ENCODE data around the gene NUP205.

NUP205 gene, protein sequence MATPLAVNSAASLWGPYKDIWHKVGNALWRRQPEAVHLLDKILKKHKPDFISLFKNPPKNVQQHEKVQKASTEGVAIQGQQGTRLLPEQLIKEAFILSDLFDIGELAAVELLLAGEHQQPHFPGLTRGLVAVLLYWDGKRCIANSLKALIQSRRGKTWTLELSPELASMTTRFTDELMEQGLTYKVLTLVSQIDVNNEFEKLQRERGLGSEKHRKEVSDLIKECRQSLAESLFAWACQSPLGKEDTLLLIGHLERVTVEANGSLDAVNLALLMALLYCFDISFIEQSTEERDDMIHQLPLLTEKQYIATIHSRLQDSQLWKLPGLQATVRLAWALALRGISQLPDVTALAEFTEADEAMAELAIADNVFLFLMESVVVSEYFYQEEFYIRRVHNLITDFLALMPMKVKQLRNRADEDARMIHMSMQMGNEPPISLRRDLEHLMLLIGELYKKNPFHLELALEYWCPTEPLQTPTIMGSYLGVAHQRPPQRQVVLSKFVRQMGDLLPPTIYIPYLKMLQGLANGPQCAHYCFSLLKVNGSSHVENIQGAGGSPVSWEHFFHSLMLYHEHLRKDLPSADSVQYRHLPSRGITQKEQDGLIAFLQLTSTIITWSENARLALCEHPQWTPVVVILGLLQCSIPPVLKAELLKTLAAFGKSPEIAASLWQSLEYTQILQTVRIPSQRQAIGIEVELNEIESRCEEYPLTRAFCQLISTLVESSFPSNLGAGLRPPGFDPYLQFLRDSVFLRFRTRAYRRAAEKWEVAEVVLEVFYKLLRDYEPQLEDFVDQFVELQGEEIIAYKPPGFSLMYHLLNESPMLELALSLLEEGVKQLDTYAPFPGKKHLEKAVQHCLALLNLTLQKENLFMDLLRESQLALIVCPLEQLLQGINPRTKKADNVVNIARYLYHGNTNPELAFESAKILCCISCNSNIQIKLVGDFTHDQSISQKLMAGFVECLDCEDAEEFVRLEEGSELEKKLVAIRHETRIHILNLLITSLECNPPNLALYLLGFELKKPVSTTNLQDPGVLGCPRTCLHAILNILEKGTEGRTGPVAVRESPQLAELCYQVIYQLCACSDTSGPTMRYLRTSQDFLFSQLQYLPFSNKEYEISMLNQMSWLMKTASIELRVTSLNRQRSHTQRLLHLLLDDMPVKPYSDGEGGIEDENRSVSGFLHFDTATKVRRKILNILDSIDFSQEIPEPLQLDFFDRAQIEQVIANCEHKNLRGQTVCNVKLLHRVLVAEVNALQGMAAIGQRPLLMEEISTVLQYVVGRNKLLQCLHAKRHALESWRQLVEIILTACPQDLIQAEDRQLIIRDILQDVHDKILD (N-terminal part only)

DNA sequence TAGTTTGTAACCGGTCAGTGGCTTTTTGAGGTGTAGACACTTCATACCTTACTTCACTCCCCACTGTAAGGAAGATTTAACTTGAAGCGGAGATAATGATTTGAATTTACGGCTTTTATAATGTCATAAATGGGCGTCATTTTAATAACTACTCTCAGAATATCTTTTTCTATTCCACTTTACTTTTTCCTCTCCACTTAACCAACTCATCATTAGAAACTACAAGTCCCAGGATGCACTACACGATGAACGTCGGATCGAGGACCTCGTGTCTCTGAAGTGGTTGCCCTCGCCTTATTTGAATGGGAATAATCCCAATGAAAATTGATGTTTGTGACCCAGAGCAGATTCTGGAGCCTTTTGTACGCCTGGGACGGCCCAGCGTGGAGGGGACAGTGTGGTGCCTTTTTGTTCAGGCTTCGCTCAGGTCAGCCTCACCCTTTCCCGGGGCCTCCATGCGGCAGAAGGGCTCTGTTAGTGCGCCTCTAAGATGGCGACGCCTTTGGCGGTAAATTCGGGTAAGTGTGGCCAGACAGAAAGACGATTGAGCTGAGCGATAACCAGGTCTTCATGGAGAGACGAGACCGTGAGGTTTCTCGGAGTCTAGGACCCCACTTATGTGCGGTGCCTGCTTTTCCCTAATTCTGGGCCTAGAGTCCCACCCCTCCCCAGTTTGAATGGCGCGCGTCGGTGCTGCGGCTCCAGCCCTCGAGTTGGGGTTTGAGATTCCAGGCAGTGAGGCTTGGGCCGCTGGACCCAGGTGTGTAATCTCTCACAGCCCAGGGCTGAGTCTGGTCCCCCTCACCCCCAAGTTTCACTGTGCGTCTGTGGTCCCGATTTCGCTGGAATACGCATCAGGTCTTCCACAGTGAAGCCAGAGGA lies at the start of gene NUP205:
TSS of gene NUP205 (plus strand) at position 463 of the 882 bp plus-strand sequence. CDS start at position 491, 28 bp downstream.
- DNase-seq (ENCODE audit: low read depth in 1 of 2, low spot score in 1 of 2): peak; percentile 51 to 58

DNA sequence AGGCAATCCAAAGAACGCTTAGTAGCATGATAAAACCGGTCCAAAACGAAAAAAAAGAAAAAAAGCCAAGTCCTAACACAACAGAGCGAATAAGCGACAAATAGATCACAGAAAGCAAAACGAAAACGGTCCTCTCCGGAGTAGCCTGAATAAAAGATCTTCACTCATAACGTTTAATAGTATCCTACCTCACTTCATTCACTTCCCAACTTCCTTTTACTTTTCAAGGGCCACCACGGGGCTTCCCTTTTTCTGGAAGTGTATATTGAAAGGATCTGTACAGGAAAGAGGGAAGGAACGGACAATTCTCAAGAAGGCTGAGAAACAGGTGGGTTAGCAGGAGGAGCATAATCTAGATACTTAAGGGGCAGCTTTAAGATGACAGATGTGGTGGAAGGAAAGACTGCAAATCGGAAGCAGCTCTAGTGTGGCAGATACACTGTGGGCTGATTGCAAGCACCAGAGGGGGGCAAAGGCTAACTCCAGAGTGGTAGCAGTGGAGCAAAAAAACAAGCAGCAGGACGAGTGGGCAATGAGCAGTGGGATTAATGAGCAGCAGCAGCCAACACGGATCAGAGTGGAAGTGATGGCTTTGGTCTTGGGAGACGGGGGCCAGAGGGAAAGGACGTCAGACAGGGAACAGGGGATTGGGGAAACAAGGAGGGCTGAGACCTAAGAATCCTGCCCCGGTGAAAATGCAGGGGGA lies 48.7 kb upstream of the NUP205 start:
- DNase-seq (ENCODE audit: low read depth in 1 of 2, low spot score in 1 of 2): no peak

DNA sequence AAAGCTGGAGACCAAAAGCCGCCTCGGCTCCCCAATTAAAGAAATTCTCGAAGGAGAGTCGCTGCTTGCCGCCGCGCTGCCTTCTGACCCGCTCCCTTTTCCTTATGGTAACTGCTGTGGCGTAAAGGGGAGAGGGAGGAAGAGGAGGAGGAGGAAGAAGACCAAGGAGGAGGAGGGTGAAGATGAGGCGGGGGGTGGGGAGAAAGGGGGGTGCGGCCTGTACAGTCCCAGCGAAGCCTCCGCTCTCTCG lies 48.2 kb upstream of the NUP205 start:
- DNase-seq (ENCODE audit: low read depth in 1 of 2, low spot score in 1 of 2): peak in 1 of 2 donors; percentile 2

DNA sequence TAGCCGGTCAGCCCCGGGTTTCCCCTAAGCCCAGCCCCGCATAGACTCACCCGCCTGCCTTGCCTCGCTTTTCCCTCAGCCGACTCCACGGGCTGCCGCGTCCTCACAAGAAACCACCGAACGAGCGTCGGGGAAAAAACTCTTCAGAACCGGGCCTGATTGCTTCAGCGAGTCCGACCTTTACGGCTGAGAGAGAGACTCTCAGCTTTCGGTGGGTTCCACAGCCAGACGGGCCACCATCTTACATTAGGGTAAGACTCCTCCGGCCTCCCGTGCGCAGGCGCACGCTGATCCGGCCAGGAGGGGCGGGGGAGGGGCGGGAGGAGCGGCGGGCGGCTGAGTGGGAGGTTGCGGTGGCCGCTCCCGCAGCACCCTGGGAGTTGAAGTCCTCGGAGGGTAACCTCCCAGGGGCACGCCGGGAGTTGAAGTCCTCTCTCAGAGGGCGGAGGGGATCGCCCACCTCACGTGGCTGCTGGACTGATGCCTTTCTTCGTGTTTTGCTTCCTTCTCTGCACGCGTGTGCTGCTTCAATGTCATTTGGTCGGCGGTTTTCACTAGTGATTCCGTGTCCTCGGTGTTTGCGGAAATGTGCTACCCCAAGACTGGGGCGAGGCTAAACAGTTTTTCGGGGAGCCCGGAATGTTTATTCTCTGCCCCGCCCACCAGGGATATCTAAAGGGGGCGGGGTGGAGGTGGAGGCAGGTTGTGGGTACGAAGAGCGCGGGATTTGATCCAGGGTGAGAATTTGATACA lies 47.7 kb upstream of the NUP205 start, which contains the start of gene CNOT4:
TSS of gene CNOT4 (minus strand) at position 264 of the 753 bp plus-strand sequence. CDS start 71,771 bp downstream, outside the sequence.
- DNase-seq (ENCODE audit: low read depth in 1 of 2, low spot score in 1 of 2): peak; percentile 94 to 97

DNA sequence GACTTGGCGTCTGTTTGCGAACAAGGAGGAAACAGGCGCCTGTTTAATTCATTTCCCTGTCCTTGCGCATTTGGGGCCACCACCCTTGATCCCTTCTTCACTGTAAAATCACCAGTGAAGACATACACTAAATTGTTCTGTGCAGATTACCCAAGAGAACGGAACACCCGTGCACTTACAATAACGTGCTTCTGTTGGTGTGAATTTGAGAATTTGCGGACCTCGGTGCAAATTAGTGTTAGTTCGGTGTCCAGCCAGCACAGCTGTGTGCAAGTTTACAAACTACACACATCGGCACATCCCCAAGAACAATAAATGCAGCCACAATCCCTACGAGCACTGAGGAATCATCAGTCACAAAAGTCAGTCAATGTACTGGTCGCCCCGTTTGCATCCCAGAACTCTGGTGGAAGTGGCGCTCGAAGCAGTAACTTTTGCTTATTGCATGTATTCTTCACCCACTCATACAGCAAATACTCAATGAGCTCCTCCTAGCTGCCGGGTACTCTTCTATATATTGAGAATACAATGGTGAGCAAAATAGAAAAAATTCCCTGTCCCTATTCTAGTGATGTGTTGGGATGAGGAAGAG lies 47.0 kb upstream of the NUP205 start:
- DNase-seq (ENCODE audit: low read depth in 1 of 2, low spot score in 1 of 2): no peak

DNA sequence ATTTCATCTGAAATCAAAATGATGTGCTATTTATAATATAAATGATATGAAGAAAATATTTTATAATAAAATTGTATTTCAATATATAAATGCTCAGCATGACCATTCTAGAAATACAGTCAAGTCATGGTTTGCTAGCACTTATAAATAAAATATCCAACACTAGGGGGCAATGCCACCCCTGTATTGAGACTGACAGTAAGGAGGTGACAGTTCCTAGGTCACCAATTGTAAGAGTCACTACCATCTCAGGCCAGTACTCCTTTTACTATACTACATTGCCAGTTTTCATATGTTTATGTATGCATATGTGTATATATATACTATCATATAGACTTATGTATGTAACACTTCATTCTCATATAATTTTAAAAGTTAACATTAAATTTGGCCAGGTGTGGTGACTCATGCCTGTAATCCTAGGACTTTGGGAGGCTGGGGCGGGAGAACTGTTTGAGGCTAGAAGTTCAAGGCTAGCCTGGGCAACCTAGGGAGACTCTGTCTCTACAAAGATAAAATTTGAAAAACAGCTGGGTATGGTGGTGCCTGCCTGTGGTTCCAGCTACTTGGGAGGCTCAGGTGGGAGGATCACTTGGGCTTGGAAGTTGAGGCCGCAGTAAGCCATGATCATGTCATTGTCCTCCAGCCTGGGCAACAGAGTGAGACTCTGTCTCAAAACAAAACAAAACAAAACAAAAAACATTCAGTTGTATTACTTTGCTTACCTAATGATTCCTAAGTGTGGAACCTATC lies 45.4 kb upstream of the NUP205 start:
- no peak for DNase-seq (ENCODE audit: low read depth in 1 of 2, low spot score in 1 of 2)

DNA sequence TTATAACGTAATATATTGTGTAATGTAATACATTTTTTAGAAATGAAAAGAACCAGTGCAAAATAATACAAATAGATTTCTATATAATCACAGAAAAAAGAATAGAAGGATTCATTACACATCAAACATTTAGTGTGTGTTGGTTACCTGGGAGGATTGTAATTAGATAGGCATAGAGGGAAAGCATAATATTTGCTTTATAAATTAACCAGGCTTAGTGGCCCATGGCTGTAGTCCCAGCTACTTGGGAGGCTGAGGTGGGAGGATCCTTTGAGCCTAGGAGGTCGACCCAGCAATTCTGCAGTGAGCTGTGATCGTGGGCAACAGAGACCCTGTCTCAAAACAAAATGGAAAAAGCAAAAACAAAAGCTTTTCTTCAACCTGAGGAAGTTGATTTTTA lies 42.9 kb upstream of the NUP205 start:
- no peak for DNase-seq (ENCODE audit: low read depth in 1 of 2, low spot score in 1 of 2)

DNA sequence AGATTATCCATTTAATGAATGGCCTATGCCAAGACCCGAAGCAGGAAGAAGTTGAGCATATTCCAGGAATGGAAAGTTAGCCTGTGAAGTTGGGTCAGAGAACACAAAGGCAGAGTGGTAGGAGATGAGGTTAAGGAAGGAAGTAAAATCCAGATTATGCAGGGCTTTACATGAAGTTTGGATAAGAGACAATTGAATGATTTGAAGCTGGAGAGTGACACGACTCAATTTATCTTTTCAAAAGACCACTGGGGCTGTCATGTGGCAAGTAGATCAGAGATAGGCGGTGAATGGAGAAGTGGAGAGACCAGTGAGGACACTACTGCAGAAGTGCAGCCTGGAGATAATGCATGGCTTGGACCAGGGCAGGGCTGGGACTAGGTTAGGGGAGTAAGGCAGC lies 40.7 kb upstream of the NUP205 start:
- no peak for DNase-seq (ENCODE audit: low read depth in 1 of 2, low spot score in 1 of 2)

DNA sequence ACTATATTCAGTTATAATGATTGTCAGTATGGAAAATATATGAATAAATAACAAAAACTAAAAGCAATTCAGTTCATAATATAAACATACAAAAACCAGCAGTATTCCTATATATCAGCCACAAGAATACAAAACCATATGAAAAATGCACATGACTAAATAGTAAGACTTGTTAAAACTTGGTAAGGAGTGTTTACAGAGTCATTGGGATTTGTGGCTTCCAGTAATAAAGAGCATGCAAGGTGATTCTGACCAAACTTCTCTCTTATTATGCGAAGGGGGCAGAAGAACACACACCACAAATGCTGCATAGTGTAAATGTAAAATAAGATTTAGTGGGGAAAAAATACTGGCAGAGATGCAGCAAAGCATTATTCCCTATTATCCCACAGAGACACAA lies 39.0 kb upstream of the NUP205 start:
- no peak for DNase-seq (ENCODE audit: low read depth in 1 of 2, low spot score in 1 of 2)

DNA sequence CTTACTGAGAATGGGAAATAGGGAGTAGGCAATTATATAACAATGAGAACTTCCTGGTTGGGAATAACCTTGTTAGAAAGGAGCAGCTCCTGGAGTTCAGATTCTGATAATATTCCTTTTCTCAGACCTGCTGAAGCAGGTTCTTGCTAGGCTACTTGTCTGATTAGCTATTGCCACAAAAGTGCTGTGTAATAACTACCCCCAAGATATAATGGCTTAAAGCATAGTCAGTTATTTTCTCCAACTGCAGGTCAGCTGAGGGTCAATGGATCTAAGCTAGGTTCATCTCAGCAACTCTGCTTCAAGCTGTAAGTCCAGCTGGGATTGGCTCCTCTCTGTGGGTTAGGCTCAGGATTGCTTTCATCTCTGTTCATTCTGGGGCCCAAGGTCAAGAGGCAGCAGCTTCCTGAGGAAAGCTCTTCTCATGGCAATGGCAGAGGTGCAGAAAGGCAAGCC lies 38.5 kb upstream of the NUP205 start:
- no peak for DNase-seq (ENCODE audit: low read depth in 1 of 2, low spot score in 1 of 2)

DNA sequence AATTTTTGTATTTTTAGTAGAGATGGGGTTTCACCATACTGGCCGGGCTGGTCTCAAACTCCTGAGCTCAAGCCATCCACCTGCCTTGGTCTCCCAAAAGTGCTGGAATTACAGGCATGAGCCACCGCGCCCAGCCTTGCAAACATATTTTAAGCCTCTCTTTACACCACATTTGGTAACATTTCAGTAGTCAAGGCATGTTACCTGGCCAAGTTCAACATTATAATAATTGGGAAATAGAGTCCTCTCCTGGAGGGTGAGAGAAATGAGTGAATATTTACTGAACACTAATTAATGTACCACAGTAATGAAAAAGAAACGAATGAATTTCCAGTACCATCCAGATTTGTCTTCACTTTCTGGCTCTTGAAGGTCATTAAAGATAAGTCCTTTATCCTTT lies 37.8 kb upstream of the NUP205 start:
- DNase-seq (ENCODE audit: low read depth in 1 of 2, low spot score in 1 of 2): no peak

DNA sequence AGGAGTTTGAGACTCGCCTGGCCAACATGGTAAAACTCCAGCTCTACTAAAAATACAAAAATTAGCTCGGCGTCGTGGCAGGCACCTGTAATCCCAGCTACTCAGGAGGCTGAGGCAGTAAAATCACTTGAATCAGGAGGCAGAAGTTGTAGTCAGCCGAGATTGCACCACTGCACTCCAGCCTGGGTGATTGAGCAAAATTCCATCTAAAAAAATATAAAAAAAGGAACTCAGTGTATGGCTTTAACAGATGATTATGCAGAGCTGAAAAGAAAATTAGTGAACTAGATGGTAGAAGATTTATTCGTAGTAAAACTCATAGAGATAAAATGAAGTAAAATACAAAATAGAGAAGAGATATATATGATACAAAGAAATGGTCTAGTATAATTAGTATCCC lies 35.2 kb upstream of the NUP205 start:
- no peak for DNase-seq (ENCODE audit: low read depth in 1 of 2, low spot score in 1 of 2)

DNA sequence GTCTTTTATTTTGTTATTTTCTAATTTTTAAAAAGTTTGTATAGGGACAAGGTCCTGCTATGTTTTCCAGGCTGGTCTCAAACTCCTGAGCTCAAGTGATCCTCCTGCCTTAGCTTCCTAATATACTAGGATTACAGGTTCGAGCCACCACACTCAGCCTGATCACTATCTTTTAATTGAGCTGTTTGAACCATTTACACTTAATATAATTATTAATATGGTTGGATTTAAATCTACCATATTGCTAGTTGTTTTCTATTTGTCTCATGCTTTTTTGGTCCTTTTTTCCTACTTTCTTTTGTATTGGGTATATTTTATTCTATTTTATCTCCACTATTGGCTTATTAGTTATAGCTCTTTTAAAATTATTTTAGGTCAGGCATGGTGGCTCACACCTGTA lies 34.6 kb upstream of the NUP205 start:
- no peak for DNase-seq (ENCODE audit: low read depth in 1 of 2, low spot score in 1 of 2)

DNA sequence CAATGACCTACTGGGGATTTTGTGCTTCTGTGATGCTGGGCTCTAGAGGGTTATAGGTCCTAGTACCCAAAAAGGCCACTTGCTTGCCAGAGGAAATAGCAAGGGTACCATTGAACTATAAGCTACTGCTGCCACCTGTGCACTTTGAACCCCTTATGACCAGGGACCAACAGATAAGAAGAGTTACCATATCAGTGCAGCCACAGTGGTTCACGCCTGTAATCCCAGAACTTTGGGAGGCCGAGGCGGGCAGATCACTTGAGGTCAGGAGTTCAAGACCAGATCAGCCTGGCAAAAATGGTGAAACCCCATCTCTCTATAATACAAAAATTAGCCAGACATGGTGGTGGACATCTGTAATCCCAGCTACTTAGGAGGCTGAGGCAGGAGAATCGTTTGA lies 32.3 kb upstream of the NUP205 start:
- DNase-seq (ENCODE audit: low read depth in 1 of 2, low spot score in 1 of 2): no peak

DNA sequence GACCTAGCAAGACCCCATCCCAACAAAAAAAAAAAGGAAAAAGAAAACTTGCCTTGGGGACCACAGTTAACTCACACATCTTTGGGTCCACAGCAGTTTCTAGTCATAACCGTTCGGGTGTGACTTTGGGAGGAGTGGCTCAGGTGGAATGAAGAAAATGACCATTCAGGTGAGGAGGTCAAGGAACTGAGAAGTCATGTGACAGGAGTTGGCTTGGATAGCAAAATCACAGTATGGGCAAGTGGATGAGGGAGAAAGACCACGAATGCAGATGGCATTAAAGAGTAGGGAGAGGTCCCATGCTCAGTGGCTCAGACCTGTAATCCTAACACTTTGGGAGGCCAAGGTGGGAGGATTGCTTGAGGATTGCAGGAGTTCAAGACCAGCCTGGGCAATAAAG lies 30.7 kb upstream of the NUP205 start:
- no peak for DNase-seq (ENCODE audit: low read depth in 1 of 2, low spot score in 1 of 2)

DNA sequence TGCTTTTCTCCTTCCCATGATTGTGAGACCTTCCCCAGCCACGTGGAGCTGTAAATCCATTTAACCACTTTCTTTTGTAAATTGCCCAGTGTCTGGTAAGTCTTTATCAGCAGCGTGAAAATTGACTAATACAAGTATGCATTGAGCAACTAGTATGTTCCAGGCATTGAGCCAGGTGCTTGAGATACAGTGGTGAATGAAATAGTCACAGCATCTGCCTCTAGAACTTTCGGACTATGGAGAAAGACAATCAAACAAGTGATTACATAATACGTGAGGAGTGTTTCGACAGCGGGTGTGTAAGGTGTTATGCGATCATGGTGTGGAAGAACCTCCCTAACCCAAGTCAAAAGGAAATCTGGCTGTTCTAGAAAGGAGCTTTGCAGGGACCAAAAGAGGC lies 21.6 kb upstream of the NUP205 start:
- DNase-seq (ENCODE audit: low read depth in 1 of 2, low spot score in 1 of 2): no peak

DNA sequence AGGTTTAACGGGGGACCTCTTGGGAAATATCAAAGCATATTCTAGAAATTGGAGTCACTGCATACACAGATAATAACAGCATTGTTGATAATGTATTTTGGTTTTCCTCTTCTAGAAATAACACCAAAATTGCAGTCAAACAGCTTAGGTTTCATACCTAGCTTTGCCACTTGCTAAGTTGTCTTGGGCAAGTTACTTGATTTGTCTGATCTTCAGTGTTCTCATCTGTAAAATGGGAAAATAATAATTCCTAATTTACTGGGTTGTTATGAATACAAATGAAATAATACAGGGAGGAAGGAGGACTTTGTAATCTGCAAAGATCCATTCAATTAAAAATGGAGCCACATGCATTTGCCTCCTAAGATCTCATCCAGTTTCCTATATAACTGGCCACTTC lies 20.3 kb upstream of the NUP205 start:
- no peak for DNase-seq (ENCODE audit: low read depth in 1 of 2, low spot score in 1 of 2)

DNA sequence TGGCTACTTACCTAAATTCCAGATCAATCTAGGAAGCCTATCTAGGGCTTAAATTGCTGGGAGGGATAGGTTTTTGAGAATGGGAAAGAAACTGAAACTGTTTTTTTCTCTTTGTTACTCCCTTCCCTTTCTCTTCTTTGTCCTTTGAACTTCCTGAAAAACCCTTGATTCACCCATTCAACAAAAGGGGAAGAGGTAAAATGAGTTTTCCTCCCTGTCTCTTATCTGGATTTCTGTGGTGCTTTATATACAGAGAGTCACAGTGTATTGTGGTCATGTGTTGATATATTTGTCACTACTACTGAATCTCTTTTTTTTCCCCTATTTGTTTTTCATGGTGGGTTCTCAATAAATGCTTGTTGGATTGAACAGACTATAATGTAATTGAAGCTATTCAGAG lies 19.8 kb upstream of the NUP205 start:
- no peak for DNase-seq (ENCODE audit: low read depth in 1 of 2, low spot score in 1 of 2)
